Measurements from ENCODE around the gene NFIA.

- TF ChIP-seq CTCF (IDR thresholded peaks at IDR 0.05) (no peak), POLR2A (IDR thresholded peaks at IDR 0.05) (no peak)
Observed at GRCh38 chr1:61442544-61442943, 360.2 kb downstream of the NFIA start.
